Hematopoietic multipotent progenitor cell treated with erythropoietin and hydrocortisone succinate and interleukin-3 and kit ligand, for 17 days (in vitro differentiated cells): ENCODE measurements around the gene GOLIM4.
A peak's percentile ranks its signal among the peaks of the same experiment; 100 is the strongest.
"Not testable (repeated sequence)": the region's sequence is repeated elsewhere in the genome, so short reads cannot be mapped to it uniquely, and the experiment has no call there.

Experiments used
- DNase-seq: peaks from one replicate; pipeline ENCODE4 v3.0.0-alpha.2; 2015; ENCODE audit warnings: low spot score

Gene GOLIM4, protein sequence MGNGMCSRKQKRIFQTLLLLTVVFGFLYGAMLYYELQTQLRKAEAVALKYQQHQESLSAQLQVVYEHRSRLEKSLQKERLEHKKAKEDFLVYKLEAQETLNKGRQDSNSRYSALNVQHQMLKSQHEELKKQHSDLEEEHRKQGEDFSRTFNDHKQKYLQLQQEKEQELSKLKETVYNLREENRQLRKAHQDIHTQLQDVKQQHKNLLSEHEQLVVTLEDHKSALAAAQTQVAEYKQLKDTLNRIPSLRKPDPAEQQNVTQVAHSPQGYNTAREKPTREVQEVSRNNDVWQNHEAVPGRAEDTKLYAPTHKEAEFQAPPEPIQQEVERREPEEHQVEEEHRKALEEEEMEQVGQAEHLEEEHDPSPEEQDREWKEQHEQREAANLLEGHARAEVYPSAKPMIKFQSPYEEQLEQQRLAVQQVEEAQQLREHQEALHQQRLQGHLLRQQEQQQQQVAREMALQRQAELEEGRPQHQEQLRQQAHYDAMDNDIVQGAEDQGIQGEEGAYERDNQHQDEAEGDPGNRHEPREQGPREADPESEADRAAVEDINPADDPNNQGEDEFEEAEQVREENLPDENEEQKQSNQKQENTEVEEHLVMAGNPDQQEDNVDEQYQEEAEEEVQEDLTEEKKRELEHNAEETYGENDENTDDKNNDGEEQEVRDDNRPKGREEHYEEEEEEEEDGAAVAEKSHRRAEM

GRCh38 chr3:168095611-168096209 is at the start of gene GOLIM4:
Gene GOLIM4, minus strand, starts transcription at chr3:168095924. Its CDS starts 639 bp downstream, at chr3:168095285.
- peak; percentile 72 for DNase-seq

GRCh38 chr3:168141405-168141998 is 45.8 kb upstream of the GOLIM4 start:
- DNase-seq, result no peak

- DNase-seq, result no peak
These were observed 44.2 kb upstream of the GOLIM4 start for GRCh38 chr3:168139947-168140346.

- DNase-seq, result no peak
These were observed 42.7 kb upstream of the GOLIM4 start for GRCh38 chr3:168138421-168138820.

DNA sequence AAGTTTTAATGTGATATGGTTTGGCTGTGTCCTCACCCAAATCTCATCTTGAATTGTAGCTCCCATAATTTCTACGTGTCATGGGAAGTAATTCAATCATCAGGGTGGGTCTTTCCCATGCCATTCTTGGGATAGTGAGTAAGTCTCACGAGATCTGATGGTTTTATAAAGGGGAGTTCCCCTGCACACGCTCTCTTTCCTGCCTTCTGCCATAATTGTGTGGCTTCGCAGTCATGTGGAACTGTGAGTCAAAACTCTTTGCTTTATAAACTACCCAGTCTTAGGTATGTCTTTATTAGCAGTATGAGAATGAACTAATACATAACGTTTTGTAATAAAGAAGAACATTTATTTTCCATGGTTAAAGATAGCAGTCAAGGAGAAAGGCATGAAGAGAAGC is 39.2 kb upstream of the GOLIM4 start:
- no peak for DNase-seq

DNA sequence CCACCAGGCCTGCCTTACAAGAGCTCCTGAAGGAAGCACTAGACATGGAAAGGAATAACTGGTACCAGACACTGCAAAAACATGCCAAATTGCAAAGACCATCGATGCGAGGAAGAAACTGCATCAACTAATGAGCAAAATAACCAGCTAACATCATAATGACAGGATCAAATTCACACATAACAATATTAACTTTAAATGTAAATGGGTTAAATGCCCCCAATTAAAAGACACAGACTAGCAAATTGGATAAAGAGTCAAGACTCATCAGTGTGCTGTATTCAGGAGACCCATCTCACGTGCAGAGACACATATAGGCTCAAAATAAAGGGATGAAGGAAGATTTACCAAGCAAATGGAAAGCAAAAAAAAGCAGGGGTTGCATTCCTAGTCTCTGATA is 34.5 kb upstream of the GOLIM4 start:
- not testable (repeated sequence) for DNase-seq

- not testable (repeated sequence) for DNase-seq
These were observed 32.7 kb upstream of the GOLIM4 start for GRCh38 chr3:168128463-168128862.

- no peak for DNase-seq
These were observed 31.7 kb upstream of the GOLIM4 start for GRCh38 chr3:168127466-168127865.

DNA sequence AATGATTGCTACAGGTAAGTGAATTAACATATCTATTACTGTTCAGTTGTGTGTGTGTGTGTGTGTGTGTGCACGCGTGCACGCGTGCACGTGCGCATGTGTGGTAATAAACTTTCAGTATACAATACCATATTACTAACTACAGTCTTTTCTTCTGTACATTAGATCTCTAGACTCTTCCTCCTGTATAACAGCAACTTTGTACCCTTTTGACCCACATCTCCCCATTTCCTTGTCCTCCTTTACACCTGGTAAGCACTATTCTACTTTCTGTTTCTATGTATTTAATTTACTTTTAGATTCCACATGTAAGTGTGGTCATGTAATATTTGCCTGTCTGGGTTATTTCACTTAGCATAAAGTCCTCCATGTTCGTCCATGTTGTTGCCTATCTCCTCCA is 29.1 kb upstream of the GOLIM4 start:
- no peak for DNase-seq

DNA sequence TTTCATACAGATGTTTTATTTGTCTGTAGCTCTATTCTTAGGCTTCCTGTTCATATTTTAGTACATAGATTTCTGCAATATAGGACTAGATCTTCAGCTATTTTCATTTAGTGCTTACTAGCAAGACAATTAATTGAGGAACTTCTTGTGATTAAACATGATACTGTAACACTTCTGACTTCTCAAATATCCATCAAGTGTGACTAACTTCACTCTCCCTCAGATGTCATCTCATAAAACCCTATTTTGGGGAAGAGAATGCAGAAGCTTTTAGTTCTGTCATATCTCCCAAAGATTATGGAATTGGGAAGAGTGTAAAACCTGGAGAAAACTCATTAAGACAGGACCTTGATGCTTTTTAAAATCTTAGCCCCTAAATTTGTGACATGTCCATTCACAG is 28.6 kb upstream of the GOLIM4 start:
- no peak for DNase-seq

- no peak for DNase-seq
These were observed 27.8 kb upstream of the GOLIM4 start for GRCh38 chr3:168123201-168124176.

GRCh38 chr3:168121184-168122017 is 25.7 kb upstream of the GOLIM4 start:
- no peak for DNase-seq

DNA sequence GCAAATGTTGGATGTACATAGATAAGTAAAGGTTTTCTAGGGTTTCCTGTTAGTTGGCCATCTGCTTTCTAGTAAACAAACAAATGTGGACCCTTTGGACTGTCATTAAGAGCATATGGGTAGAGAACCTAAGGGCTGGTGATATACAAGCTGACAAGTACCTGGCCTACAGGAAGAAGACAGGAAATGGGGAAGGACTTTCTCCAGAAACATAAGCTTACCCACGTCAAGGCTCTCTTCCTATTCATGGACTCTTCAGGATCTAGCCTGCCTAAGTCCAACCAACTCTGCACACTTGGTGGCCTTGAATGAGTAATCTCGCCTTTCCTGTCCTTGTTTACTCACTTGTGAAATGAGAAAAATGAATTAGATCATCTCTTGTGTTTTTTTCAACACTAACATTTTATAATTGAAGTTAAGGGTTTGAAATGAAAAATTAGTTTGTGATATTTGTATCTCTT is 22.2 kb upstream of the GOLIM4 start:
- no peak for DNase-seq

DNA sequence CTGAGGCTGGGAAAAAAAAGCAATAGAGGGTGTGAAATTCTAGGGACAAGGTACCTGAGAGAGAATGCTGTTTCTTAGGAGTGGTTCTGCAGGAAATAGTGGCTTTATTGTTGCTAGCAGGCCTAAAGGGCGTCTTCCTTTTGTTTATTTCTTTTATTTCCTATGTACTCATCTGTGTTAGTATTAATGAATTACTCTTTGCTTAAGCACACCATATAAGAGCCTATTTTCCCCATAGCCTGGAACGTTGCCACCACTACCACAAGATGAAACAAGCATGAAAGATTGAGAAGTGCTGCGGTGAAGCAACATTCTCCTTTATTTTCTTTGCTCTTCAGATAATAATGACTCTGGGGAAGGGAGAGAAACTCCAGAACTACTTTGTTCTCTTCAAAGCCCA is 21.3 kb upstream of the GOLIM4 start:
- no peak for DNase-seq

DNA sequence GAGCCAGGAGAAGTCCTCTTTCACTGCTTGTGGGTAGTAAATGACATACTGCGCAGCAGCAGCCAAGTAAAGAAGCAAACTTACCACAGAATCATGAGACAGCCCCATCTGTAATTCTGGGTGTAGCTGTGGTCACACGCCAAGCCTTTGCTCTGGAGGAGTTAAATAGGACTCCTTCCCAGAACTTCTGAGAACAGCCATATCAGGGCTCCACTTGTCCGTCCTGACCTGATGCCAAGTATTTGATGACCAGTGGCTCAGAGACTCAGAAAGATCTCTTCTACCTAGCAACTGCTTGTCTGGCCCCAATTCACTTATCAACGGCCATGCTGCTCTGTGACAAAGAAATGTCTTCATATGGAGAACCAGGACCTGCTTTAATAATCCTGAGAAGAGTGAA is 20.6 kb upstream of the GOLIM4 start:
- peak; percentile 28 for DNase-seq

GRCh38 chr3:168113848-168114247 is 18.1 kb upstream of the GOLIM4 start:
- no peak for DNase-seq

- DNase-seq, result no peak
These were observed 17.2 kb upstream of the GOLIM4 start for GRCh38 chr3:168112894-168113293.

DNA sequence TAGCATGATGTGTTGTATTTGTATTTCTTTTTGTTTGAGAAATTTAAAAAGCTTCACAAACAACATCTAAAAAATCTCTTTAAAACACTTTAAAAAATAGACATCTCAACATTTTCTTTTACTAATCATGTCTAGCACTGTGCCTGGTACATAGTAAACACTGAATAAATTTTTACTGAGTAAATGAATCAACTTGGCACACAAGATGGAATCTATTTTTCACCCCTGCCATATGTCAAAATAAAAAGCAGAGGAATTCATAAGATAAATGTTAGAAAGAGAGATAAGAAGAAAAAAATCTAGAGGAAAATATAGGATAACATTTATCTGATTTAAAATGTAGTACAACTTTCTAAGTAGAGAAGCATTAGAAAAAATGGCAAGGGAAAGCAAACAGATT is 8.6 kb upstream of the GOLIM4 start:
- DNase-seq, result no peak

DNA sequence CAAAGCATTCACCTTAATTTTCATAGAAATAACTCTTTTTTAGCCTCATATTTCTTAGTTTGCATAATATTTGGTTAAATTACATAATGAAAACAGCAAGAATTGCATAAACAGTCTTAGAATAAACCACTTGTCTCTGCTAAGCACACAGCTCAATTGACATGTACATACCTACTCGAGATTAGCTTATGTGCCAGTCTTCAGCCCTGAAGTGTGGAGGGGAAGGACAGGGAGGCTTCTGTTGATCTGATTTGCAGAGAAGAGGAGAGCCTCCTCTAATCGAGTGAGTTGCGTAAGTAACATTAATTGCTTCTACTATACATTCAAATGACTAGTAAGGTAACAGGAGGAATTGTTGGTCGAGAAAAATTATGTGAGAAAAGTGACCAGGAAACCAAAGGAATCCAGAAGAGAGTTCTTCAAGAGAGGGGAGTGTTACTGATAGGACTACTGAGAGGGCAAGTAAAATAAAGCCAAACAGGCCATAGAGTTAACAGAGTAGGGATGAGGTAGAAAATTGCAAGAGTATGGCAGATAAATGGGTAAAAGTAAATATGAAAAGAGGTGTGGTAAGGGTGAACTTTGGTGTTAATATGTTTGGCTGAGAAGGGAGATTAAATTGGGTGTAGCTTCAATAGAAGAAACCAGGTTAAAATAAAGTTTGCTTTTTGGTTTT is 7.1 kb upstream of the GOLIM4 start:
- no peak for DNase-seq
